ENCODE measurements around the gene TADA2A.
A peak's percentile ranks its signal among the peaks of the same experiment; 100 is the strongest.

Gene TADA2A

GRCh38 chr17:37406635-37407461, at the start of gene TADA2A, which contains the start of gene ACACA:
TSS of gene TADA2A (plus strand) at chr17:37406886. CDS start at chr17:37411366, 4,480 bp downstream.
TSS of gene ACACA (minus strand) at chr17:37406836. CDS start at chr17:37406299, 537 bp downstream.
- Histone ChIP-seq H3K36me3 (ENCODE audit: control insufficient read depth in 1 of 2, insufficient read depth in 2 of 2, low read length in 2 of 2) (peaks cover 2 to 7% of the 10 kb centered on the region in 2 donors), H3K4me3 (ENCODE audit: low read depth in 1 of 2, low read length in 2 of 2) (peak within 1 kb of the TSS; percentile 76 to 94), H3K27me3 (ENCODE audit: low read depth, low read length) (no peaks in the 10 kb centered on the region), H3K9me3 (ENCODE audit: control insufficient read depth in 1 of 2, low read length in 2 of 2) (no peaks in the 10 kb centered on the region), H3K27ac (ENCODE audit: low read length) (peak within 1 kb of the TSS; percentile 98), H3K4me1 (ENCODE audit: control insufficient read depth in 1 of 2, insufficient read depth in 2 of 2, low read length in 2 of 2) (peaks cover 0 to 12% of the 10 kb centered on the region in 2 donors)

- H3K27ac ChIP-seq (ENCODE audit: low read length): peak overlapping the region; percentile 79
These were observed 48.4 kb upstream of the TADA2A start for GRCh38 chr17:37358098-37358829.

GRCh38 chr17:37358830-37359681, 47.6 kb upstream of the TADA2A start:
- Histone ChIP-seq H3K27ac (ENCODE audit: low read length) (peak overlapping the region; percentile 79), H3K4me3 (ENCODE audit: low read depth in 1 of 2, low read length in 2 of 2) (peak overlapping the region; percentile 84 to 92), H3K36me3 (ENCODE audit: control insufficient read depth in 1 of 2, insufficient read depth in 2 of 2, low read length in 2 of 2) (no peaks in the 10 kb centered on the region), H3K27me3 (ENCODE audit: low read depth, low read length) (no peaks in the 10 kb centered on the region), H3K4me1 (ENCODE audit: control insufficient read depth in 1 of 2, insufficient read depth in 2 of 2, low read length in 2 of 2) (peaks cover 5% of the 10 kb centered on the region in 2 donors), H3K9me3 (ENCODE audit: control insufficient read depth in 1 of 2, low read length in 2 of 2) (no peaks in the 10 kb centered on the region)

More at GRCh38 chr17:37358098-37358829, 48.4 kb upstream of the TADA2A start:
- Histone ChIP-seq H3K9me3 (ENCODE audit: control insufficient read depth in 1 of 2, low read length in 2 of 2) (no peaks in the 10 kb centered on the region), H3K4me3 (ENCODE audit: low read depth in 1 of 2, low read length in 2 of 2) (peak overlapping the region; percentile 84 to 92), H3K27me3 (ENCODE audit: low read depth, low read length) (no peaks in the 10 kb centered on the region), H3K4me1 (ENCODE audit: control insufficient read depth in 1 of 2, insufficient read depth in 2 of 2, low read length in 2 of 2) (peaks cover 5% of the 10 kb centered on the region in 2 donors), H3K36me3 (ENCODE audit: control insufficient read depth in 1 of 2, insufficient read depth in 2 of 2, low read length in 2 of 2) (no peaks in the 10 kb centered on the region)

- H3K36me3 ChIP-seq (ENCODE audit: control insufficient read depth in 1 of 2, insufficient read depth in 2 of 2, low read length in 2 of 2): no peaks in the 10 kb centered on the region
- H3K27ac ChIP-seq (ENCODE audit: low read length): peak overlapping the region; percentile 58
- H3K4me3 ChIP-seq (ENCODE audit: low read depth in 1 of 2, low read length in 2 of 2): peak overlapping the region; percentile 70 to 92
- peaks cover 5% of the 10 kb centered on the region in 2 donors for H3K4me1 ChIP-seq (ENCODE audit: control insufficient read depth in 1 of 2, insufficient read depth in 2 of 2, low read length in 2 of 2)
- no peaks in the 10 kb centered on the region for H3K9me3 ChIP-seq (ENCODE audit: control insufficient read depth in 1 of 2, low read length in 2 of 2)
- no peaks in the 10 kb centered on the region for H3K27me3 ChIP-seq (ENCODE audit: low read depth, low read length)
These were observed 47.0 kb upstream of the TADA2A start for GRCh38 chr17:37359682-37360188.

DNA sequence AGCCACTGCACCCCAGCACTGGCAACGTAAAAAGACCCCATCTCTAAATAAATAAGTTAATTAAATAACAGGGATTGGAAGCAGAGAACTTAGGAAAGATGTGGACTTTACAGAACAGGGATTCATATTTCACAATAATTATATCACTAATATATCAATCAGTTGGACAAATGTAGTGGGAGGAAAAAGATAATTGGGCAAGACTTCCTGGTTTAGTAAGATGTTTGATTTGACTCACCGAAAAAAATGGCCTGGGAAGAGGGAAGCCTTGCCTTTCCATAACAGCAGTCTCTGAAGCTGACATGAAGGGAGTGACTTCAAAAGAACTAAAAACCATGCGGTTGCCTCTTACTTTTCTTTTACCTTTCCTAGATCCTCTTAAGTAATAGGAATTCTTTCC, 46.1 kb upstream of the TADA2A start:
- Histone ChIP-seq H3K4me1 (ENCODE audit: control insufficient read depth in 1 of 2, insufficient read depth in 2 of 2, low read length in 2 of 2) (peaks cover 5% of the 10 kb centered on the region in 2 donors), H3K9me3 (ENCODE audit: control insufficient read depth in 1 of 2, low read length in 2 of 2) (no peaks in the 10 kb centered on the region), H3K4me3 (ENCODE audit: low read depth in 1 of 2, low read length in 2 of 2) (no peak overlapping the region), H3K36me3 (ENCODE audit: control insufficient read depth in 1 of 2, insufficient read depth in 2 of 2, low read length in 2 of 2) (no peaks in the 10 kb centered on the region), H3K27ac (ENCODE audit: low read length) (no peak overlapping the region), H3K27me3 (ENCODE audit: low read depth, low read length) (no peaks in the 10 kb centered on the region)

DNA sequence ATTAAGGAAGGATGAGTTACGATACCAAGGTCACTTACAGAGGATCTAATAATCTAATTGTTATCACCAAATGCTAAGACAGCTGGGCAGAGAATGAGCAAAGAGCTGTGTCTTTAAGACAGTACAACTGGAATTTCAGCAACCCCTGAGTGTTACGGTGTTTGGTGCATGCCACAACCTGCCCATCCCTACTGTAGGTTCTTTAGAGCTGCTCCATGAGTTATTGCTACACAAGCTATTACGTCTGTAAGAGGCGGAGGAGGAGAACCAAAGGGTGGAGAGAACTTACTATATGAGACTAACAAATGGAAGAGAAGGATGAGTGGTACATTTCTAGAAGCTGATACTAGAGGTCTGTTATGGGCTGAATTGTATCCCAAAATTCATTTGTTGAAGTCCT, 45.1 kb upstream of the TADA2A start:
- Histone ChIP-seq H3K27ac (ENCODE audit: low read length) (no peak overlapping the region), H3K27me3 (ENCODE audit: low read depth, low read length) (no peaks in the 10 kb centered on the region), H3K36me3 (ENCODE audit: control insufficient read depth in 1 of 2, insufficient read depth in 2 of 2, low read length in 2 of 2) (no peaks in the 10 kb centered on the region), H3K4me3 (ENCODE audit: low read depth in 1 of 2, low read length in 2 of 2) (no peak overlapping the region), H3K4me1 (ENCODE audit: control insufficient read depth in 1 of 2, insufficient read depth in 2 of 2, low read length in 2 of 2) (peaks cover 5% of the 10 kb centered on the region in 2 donors), H3K9me3 (ENCODE audit: control insufficient read depth in 1 of 2, low read length in 2 of 2) (no peaks in the 10 kb centered on the region)

- Histone ChIP-seq H3K9me3 (ENCODE audit: control insufficient read depth in 1 of 2, low read length in 2 of 2) (no peaks in the 10 kb centered on the region), H3K36me3 (ENCODE audit: control insufficient read depth in 1 of 2, insufficient read depth in 2 of 2, low read length in 2 of 2) (no peaks in the 10 kb centered on the region), H3K27ac (ENCODE audit: low read length) (no peak overlapping the region), H3K4me1 (ENCODE audit: control insufficient read depth in 1 of 2, insufficient read depth in 2 of 2, low read length in 2 of 2) (no peaks in the 10 kb centered on the region), H3K27me3 (ENCODE audit: low read depth, low read length) (no peaks in the 10 kb centered on the region), H3K4me3 (ENCODE audit: low read depth in 1 of 2, low read length in 2 of 2) (no peak overlapping the region)
These were observed 41.1 kb upstream of the TADA2A start for GRCh38 chr17:37365589-37365988.

- no peaks in the 10 kb centered on the region for H3K27me3 ChIP-seq (ENCODE audit: low read depth, low read length)
- no peaks in the 10 kb centered on the region for H3K9me3 ChIP-seq (ENCODE audit: control insufficient read depth in 1 of 2, low read length in 2 of 2)
- H3K27ac ChIP-seq (ENCODE audit: low read length): no peak overlapping the region
- H3K4me1 ChIP-seq (ENCODE audit: control insufficient read depth in 1 of 2, insufficient read depth in 2 of 2, low read length in 2 of 2): no peaks in the 10 kb centered on the region
- H3K36me3 ChIP-seq (ENCODE audit: control insufficient read depth in 1 of 2, insufficient read depth in 2 of 2, low read length in 2 of 2): no peaks in the 10 kb centered on the region
- no peak overlapping the region for H3K4me3 ChIP-seq (ENCODE audit: low read depth in 1 of 2, low read length in 2 of 2)
These were observed 38.1 kb upstream of the TADA2A start for GRCh38 chr17:37368577-37368976.

GRCh38 chr17:37373530-37374159, 33.0 kb upstream of the TADA2A start:
- H3K36me3 ChIP-seq (ENCODE audit: control insufficient read depth in 1 of 2, insufficient read depth in 2 of 2, low read length in 2 of 2): no peaks in the 10 kb centered on the region
- no peaks in the 10 kb centered on the region for H3K4me1 ChIP-seq (ENCODE audit: control insufficient read depth in 1 of 2, insufficient read depth in 2 of 2, low read length in 2 of 2)
- H3K4me3 ChIP-seq (ENCODE audit: low read depth in 1 of 2, low read length in 2 of 2): no peak overlapping the region
- H3K27ac ChIP-seq (ENCODE audit: low read length): no peak overlapping the region
- H3K27me3 ChIP-seq (ENCODE audit: low read depth, low read length): no peaks in the 10 kb centered on the region
- H3K9me3 ChIP-seq (ENCODE audit: control insufficient read depth in 1 of 2, low read length in 2 of 2): no peaks in the 10 kb centered on the region

DNA sequence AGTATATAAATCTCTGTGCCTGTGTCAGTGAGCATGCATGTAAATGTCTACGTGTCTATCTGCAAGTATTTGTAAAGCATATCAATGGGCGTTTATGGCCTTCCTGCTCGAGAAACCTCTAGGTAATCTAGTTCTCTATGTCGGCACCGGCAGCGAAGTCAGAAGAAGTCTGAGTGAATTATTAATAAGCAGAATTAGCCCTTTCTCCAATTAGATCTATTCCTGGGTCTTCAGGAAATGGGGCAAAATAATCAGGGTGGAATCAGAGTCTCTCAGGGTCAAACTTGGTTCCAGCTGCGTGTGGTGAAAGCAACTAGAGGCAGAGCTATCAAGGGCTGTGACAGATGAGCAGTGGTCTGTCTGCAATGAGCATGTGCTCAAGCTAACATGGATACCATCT, 31.0 kb upstream of the TADA2A start, which contains the start of gene C17orf78:
TSS of gene C17orf78 (plus strand) at position 280 of the 400 bp plus-strand sequence. CDS start at position 388, 108 bp downstream.
- Histone ChIP-seq H3K27ac (ENCODE audit: low read length) (no peak within 1 kb of the TSS), H3K36me3 (ENCODE audit: control insufficient read depth in 1 of 2, insufficient read depth in 2 of 2, low read length in 2 of 2) (no peaks in the 10 kb centered on the region), H3K4me3 (ENCODE audit: low read depth in 1 of 2, low read length in 2 of 2) (no peak within 1 kb of the TSS), H3K9me3 (ENCODE audit: control insufficient read depth in 1 of 2, low read length in 2 of 2) (no peaks in the 10 kb centered on the region), H3K27me3 (ENCODE audit: low read depth, low read length) (no peaks in the 10 kb centered on the region), H3K4me1 (ENCODE audit: control insufficient read depth in 1 of 2, insufficient read depth in 2 of 2, low read length in 2 of 2) (no peaks in the 10 kb centered on the region)

Measured in muscle layer of duodenum (tissue), 2 donors.